ENCODE measurements around the gene MT1X.
"Not testable (repeated sequence)": the region's sequence is repeated elsewhere in the genome, so short reads cannot be mapped to it uniquely, and the experiment has no call there.

Gene MT1X

DNA sequence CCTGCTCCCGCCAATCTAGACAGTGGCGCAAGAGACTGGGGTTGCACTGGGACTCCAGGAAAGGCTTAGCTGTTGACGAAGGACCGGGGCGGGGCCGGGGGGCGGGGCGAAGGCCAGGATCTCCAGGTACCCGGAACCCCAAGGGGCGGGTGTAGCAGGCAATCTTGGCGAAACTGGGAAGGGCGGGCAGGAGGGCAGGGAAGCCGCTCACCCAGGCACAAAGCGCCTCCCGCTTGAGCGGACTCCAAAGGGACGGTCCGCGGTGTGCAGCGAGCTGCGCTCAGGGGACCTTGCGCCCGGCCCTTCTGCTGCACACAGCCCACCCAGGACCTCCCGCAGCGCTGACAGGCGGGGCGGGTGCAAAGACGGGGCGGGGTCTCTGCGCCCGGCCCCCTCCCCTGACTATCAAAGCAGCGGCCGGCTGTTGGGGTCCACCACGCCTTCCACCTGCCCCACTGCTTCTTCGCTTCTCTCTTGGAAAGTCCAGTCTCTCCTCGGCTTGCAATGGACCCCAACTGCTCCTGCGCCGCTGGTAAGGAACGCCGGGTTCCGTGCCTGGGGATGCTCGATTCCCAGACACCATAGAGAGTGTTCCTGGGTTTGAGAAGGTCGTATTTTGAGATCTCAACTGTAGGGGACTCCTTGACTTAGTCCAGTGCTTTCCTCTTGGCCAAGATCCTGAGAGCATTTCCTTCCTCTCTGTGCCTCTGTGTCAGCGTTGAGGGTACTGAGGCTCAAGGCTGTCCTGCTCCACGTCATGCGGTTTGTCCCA lies 24.5 kb upstream of the MT1X start, which contains the start of gene MT1F:
Gene MT1F, plus strand, starts transcription at position 405 of the 772 bp plus-strand sequence. Its CDS starts 100 bp downstream, at position 505.
- DNase-seq: peak; percentile 57

DNA sequence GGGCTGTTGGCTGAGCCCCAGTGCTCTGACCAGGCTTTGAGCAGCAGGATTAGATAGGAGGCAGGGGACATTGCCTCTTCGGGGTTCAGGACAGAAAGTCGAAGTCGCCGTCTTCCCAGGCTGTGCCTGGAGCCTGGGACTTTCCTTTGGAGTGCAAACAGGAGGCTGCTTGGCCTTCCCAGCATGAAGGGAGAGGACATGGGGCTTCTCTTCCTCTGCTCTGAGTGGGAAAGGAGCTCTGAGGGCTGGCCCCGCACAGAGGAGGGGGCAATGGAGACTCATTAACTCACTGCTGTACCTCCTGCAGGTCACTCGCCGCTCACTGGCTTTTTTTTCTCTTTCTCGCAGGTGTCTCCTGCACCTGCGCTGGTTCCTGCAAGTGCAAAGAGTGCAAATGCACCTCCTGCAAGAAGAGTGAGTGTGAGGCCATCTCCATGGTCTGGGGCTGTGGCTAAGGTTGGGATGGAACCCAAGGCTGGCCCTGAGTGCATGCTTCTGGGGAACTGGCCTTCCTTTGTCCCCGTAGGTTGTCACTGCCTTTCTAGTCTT lies 23.9 kb upstream of the MT1X start:
- no peak for DNase-seq

DNA sequence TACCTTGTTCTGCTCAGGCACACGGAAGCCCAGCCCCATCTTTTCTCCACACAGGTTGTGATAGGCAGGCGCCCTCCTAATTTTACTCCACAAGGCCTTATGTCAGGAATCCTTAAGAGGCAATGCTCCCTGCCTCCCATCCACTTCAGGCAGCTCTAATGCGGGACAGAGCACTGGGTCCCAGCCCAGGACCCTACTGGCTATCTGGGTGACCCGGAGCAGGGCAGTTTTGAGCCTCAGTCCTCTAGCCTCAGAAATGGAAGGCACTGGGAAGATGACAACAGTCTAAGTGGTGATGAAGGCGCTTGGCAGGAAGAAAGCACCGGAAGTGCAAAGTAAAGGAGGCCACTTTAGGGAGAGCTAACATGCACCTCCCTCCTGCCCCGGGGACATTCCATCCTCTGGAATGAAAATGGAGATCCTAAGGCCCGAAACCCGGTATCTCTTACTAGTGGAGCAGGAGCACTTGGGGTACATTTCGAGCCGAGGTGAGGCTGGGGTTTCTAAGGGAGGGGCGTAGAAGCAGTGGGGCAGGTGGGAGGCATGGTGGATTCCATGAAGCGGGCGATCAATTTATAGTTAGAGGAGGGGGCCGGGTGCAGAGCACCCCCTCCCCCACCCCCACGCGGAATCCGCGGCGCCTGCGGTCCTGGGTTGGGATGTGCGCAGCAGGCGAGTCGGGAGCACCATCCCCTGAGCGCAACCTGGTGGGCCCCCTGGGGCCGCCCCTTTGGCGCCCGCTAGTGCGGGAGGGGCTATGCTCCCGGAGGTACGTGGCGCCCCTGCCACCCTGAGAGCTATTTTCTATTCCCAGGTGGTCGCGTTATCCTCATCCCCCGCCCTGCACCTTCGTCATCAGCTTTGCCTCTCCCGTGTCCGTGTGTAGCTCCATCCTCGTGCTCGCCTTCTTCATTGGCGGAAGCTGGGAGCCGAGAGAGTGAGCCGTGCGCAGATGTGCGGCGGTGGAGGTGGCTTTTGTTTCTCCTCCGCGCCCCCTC lies 19.6 kb upstream of the MT1X start:
- DNase-seq: no peak

DNA sequence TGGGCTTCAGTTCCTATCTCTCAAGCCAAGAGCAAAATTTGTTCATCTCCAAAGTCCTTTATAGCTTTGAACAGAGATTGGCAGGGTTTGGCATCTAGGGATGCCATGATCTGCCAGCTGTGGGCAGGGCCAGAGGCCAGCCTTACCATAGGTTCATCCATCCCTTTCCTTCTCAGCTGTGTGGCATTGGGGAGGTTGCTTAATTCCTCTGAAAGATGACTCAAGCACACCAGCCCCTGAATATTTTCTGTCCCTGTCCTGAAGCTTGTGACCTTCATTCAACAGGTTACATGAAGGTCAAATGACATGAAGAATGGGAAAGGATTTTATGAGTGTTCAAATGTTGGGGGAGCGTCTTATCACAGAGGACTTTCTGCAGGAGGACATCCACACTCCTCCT lies 17.8 kb upstream of the MT1X start:
- no peak for DNase-seq

DNA sequence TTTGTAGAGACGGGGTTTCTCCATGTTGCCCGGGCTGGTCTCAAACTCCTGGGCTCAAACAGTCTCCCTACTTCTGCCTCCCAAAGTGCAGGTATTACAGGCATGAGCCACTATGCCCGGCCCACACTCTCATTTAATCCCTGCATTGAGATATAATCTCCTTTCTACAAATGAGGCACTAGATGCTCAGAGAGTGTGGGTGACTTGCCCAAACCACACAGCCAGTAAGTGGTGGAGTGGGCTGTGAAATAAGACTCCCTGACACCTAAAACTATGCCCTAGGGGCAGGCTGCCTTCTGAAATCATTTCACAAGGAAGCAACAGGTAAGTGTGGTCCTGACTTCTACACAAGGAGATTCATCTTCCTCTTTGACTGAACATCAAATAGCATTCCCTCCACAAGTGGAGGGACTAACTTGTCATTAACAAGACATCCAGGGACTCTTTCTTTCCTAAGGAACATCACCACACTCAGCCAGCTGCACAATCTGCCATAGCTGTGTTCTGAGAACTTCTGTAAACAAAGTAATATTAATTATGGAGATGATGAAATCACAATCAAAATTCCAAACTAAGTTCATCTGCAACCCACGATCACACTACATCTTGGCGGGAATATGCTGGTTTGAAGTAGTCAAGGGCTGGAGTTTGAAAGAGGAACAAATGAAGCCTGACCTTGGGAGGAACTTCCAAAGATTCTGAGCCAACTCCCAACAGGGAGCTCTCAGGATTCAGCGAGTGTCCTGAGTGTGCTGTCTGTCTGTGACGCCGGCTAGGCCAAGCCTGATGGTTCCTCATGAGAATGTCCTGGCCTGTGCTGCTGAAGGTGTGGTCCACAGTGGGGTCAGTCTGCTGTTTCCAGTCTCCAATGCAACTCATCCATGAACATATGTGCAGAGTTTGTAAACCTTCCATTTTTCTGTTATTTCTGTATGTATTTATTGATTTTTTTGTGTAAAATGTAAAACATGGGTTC lies 16.7 kb upstream of the MT1X start:
- DNase-seq: not testable (repeated sequence)

DNA sequence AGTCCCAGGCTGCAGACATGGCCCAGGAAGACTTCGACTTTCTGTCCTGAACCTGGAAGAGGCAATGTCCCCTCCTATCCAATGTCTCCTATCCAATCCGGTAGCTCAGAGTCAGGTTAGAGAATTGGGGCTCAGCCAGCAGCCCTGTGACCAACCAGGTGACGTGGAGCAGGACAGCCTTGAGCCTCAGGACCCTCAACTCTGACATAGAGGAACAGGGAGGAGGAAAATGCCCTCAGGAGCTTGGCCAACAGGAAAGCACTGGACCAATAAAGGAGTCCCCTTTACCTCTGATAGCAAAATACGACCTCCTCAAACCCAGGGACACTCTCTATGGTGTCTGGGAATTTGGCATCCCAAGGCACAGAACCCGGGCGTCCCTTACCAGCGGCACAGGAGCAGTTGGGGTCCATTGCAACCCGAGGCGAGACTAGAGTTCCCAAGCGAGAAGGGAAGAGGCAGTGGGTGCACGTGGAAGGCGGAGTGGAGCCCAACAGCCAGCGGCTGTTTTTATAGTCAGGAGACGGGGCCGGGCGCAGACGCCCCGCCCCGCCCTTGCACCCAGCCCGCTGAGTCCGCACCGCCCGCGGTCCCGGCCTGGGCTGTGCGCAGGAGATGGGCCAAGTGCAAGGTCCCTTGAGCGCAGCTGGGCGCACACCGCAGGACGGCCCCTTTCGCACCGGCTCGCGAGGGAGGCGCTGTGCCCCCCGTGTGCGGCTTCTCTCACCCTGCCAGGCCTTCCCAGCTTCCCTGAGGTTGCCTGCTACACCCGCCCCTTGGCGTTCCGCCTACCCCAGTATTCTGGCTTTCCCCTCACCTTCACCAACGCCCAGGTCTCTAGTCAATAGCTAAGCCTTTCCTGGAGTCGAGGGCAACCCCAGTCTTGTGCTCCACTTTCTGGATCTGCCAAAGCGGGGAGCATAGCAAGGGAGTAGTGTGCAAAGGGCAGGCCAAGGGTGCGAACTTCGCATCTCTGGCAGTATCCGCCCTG lies 14.4 kb upstream of the MT1X start, which contains the start of gene MT1G:
Gene MT1G, minus strand, starts transcription at position 485 of the 991 bp plus-strand sequence. Its CDS starts 72 bp downstream, at position 413.
- no peak for DNase-seq

DNA sequence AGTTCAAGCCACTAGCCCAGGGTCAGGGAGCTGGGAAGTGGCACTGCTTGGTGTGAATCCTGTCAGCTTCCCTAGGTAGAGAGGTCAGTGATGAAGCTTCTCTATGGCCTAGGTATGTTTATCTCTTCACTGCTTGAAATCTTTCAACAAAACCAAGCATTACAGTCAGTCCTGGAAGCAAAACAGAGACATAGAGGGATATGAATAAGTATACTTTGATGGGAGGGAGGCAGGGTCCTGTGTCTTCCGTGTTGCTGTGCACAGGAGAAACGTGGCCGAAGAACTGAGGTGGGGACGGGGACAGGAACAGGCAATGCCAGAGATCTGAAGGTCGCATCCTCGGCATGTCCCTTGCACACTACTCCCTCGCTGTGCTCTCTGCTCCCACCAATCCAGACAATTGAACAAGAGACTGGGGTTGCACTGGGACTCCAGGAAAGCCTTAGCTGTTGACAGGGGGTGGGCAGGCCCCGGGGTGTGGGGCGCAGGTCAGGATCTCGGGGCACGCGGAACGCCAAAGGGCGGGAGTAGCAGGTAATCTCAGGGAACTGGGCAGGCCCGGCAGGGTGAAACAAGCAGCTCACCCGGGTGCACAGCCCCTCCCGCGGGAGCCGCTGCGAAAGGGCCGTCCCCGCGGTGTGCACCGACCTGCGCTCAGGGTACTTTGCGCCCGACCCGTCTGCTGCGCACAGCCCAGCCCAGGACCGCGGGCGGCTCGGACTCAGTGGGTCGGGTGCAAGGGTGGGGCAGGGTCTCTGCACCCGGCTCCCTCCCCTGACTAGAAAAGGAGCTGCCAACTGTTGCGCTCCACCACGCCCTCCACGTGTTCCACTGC lies 13.0 kb upstream of the MT1X start, which contains the start of gene MT1H:
Gene MT1H, plus strand, starts transcription at position 810 of the 835 bp plus-strand sequence. CDS start 71 bp downstream, outside the sequence.
- no peak for DNase-seq

DNA sequence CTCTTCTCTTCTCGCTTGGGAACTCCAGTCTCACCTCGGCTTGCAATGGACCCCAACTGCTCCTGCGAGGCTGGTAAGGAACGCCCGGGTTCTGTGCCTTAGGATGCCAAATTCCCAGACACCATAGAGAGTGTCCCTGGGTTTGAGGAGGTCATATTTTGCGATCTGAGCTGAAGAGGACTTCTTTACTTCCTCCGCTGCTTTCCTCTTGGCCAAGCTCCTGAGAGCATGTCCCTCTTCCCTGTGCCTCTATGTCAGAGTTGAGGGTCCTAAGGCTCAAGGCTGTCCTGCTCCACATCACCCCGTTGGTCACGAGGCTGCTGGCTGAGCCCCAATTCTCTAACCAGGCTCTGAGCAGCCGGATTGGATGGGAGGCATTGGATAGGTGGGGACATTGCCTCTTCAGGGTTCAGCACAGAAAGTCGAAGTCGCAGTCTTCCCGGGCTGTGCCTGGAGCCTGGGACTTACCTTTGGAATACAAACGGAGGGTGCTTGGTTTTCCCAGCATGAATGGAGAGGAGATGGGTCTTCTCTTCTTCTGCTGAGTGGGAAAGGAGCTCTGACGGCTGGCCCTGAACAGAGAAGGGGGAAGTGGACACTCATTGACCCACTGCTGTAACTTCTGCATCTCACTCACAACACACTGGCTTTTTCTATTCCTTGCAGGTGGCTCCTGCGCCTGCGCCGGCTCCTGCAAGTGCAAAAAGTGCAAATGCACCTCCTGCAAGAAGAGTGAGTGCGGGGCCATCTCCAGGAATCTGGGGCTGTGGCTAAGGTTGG lies 12.2 kb upstream of the MT1X start:
- DNase-seq: no peak

DNA sequence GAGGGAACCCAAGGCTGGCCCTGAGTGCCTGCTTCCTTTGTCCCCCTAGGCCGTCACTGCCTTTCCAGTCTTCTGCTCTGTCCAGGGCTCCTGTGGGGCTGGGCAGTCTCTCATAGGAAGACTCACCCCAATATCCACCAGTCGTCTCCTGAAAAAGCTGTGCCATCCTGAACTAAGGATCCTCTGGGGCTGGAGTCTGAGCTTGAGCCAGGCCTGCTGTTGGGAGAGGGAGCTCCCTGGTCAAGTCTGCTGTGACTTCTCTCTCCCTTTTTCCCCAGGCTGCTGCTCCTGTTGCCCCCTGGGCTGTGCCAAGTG lies 11.7 kb upstream of the MT1X start:
- no peak for DNase-seq

DNA sequence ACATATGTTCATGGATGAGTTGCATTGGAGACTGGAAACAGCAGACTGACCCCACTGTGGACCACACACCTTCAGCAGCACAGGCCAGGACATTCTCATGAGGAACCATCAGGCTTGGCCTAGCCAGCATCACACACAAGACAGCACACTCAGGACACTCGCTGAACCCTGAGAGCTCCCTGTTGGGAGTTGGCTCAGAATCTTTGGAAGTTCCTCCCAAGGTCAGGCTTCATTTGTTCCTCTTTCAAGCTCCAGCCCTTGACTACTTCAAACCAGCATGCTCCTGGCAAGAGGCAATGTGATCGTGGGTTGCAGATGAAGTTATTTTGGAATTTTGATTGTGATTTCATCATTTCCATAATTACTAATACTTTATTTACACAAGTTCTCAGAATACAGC lies 10.6 kb upstream of the MT1X start:
- not testable (repeated sequence) for DNase-seq

DNA sequence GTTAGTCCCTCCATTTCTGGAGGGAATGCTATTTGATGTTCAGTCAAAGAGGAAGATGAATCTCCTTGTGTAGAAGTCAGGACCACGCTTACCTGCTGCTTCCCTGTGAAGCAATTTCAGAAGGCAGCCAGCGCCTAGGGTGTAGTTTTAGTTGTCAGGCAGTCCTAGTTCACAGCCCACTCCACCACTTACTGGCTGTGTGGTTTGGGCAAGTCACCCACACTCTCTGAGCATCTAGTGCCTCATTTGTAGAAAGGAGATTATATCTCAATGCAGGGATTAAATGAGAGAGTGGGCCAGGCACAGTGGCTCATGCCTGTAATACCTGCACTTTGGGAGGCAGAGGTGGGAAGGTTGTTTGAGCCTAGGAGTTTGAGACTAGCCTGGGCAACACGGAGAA lies 10.1 kb upstream of the MT1X start:
- DNase-seq: not testable (repeated sequence)

DNA sequence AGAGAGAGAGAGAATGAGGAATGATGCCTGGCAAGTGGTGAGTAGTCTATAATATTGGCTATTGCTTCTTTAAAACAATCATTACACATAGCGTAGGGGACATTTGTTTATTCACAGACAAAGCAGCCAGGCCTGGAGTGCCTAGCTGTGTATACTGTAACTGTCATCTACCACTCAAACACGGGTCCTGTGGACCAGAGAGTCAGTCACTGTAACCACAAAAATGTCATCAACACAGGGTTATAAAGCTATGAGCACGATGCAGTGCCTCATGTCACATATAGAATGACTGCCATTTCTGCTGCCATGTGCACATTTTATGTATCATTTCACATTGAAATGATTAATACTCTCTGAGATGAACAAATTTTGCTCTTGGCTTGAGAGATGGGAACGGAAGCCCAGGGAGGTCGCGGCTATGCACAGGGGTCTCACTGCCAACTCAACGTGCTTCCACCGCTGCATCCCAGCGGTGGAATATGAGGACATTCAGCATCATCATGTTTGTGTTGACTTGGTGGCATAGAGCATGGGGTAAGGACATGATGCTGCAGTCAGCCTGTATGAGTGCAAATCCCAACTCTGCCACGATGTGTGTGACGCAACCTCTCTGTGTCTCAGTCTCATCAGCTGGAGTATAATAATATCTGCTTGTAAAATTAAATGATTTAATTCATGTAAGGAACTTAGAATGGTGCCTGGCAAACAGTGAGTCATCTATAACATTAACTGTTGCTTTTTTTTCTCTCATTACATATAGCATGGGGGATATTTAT lies 9.3 kb upstream of the MT1X start:
- DNase-seq: no peak

DNA sequence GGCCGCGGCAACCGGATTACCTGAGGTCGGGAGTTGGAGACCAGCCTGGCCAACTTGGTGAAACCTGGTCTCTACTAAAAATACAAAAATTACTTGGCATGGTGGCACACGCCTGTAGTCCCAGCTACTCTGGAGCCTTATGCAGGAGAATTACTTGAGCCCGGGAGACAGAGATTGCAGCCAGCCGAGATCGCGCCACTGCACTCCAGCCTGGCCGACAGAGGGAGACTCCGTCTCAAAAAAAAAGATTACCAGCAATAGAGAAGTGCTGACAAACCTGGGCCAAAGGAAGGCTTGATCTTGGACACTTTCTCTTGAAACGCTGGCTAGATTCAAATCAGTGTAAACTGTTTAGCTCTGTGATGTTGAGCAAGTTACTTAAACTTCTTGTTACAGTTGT lies 8.3 kb upstream of the MT1X start:
- peak; percentile 25 for DNase-seq

DNA sequence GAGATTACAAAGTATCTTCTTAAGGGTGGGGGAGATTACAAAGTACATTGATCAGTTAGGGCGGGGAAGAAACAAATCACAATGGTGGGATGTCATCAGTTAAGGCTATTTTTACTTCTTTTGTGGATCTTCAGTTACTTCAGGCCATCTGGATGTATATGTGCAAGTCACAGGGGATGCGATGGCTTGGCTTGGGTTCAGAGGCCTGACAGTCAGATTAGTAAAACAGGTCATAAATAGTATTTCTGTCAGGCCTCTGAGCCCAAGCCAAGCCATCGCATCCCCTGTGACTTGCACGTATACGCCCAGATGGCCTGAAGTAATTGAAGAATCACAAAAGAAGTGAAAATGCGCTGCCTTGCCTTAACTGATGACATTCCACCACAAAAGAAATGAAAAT lies 7.7 kb upstream of the MT1X start:
- not testable (repeated sequence) for DNase-seq

DNA sequence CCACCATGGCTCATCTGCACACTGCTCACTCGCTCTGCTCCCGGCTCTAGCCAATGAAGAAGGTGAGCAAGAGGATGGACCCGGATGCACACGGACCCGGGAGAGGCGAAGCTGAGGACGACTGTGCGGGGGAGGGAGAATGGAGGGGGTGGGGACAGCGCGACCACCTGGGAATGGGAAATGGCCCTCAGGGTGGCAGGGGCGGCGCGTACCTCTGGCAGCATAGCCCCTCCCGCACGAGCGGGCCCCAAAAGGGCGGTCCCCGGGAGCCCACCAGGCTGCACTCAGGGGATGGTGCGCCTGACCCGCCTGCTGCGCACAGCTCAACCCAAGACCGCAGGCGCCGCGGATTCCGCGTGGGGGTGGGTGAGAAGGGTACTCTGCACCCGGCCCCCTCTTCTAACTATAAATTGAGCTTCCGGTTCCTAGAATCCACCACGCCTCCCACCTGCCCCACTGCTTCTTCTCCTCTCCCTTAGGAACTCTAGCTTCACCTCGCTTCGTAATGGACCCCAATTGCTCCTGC lies 6.5 kb upstream of the MT1X start:
- peak; percentile 43 for DNase-seq

DNA sequence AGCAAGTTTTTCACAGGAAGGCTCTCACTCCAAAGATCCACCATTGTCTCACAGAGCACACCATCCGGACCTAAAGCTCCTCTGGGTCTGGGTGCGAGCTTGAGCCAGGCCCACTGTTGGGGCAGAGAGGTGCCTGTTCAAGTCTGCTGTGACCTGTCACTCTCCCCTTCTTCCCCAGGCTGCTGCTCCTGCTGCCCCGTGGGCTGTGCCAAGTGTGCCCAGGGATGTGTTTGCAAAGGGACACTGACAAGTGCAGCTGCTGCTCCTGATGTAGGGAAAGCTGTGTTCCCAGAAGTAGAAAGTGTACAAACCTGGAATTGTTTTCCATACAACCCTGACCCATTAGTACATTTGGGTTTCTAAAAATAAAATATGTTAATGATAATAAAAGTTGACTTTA lies 4.8 kb upstream of the MT1X start:
- DNase-seq: no peak

DNA sequence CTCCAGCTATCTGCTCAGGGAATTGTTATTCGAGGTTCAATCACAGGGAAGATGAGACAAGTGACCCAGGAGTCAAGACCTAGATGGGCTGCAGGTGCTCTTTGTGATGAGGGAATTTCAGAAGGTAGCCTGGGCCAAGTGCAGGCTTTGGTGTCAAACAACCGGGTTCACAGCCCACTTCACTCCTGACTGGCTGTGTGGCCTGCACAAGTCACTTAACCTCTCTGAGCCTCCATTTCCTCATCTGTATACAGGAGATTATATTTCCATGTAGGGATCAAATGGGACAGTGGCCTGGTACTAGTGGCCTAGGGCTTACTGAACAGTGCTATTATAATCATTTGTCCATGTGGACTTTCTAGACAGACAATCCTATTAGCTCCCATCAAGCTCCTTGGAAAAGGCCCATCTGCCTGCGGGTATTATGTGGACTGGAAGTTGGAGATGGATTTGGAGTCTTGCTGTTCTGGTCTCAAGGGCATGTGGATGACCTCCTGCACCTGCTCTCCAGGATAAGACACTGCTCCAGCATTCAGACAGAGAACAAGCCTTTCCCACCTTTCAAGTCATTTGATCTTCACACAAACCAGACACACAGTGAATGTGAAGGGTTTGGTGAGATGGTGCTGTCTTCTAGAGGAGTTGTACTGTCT lies 3.1 kb upstream of the MT1X start:
- DNase-seq: no peak

Measured in CD4-positive, alpha-beta T cell treated with Interleukin-15 for 1 hour (primary cell).